Kidney (tissue), 14 donors: ENCODE results near the gene HOXA3. TPM values are rescaled to one million over a fixed set of nuclear protein-coding genes. Genes with fewer than 3 reads are reported as not detected.
A peak's percentile ranks its signal among the peaks of the same experiment; 100 is the strongest.

ENCODE experiments used
- DNase-seq, 5 donors: peaks; one replicate each; pipeline ENCODE4 v3.0.0-alpha.2; 2013 to 2020
- FAIRE-seq: peaks from 2 replicates; lab custom pipeline; 2012; peaks lifted over from hg19 to GRCh38; lab: Jason Lieb, UNC
- H3K27ac ChIP-seq, 2 donors: one replicate each; pipeline ENCODE4 v1.7.0; 2013; ENCODE audit warnings: low read depth in 2 of 2, low read length in 2 of 2, inconsistent platforms in 1 of 2
- H3K27me3 ChIP-seq: one replicate; pipeline ENCODE4 v1.7.1; 2013; ENCODE audit warnings: low read length, inconsistent platforms; ENCODE audit not compliant: control insufficient read depth, insufficient read depth
- H3K36me3 ChIP-seq, 3 donors: one replicate each; pipeline versions ENCODE4 v1.7.0 to v1.7.1; 2013; ENCODE audit warnings: low read length in 3 of 3, control low read depth in 1 of 3, inconsistent platforms in 1 of 3; ENCODE audit not compliant: insufficient read depth in 3 of 3, control insufficient read depth in 2 of 3
- H3K4me1 ChIP-seq, 3 donors: one replicate each; pipeline versions ENCODE4 v1.7.0 to v1.7.1; 2013; ENCODE audit warnings: low read length in 3 of 3, inconsistent platforms in 1 of 3, low read depth in 1 of 3; ENCODE audit not compliant: control insufficient read depth in 2 of 3, insufficient read depth in 2 of 3
- H3K4me3 ChIP-seq, 3 donors: one replicate each; pipeline versions ENCODE4 v1.7.0 to v1.8.1; 2013; ENCODE audit warnings: low read length in 3 of 3, control low read depth in 1 of 3, inconsistent platforms in 1 of 3
- H3K9ac ChIP-seq, 3 donors: one replicate each; pipeline versions ENCODE4 v1.7.0 to v1.7.1; 2013; ENCODE audit warnings: low read length in 3 of 3, control low read depth in 1 of 3, inconsistent platforms in 1 of 3
- H3K9me3 ChIP-seq, 3 donors: one replicate each; pipeline versions ENCODE4 v1.7.0 to v1.7.1; 2013; ENCODE audit warnings: low read length in 3 of 3, control low read depth in 1 of 3, inconsistent platforms in 1 of 3; ENCODE audit not compliant: control insufficient read depth in 2 of 3, insufficient read depth in 1 of 3
- intact Hi-C: fragments of 100-400 bp; cut with DNase I; formaldehyde crosslinking; loops from one replicate; pipeline ENCODE4 v1.11.1; 2022
- polyA plus RNA-seq: library from polyadenylated mRNA; stranded (reverse); fragments of 350-450 nt; fragmentation: Illumina TruSeq; extraction: RNeasy Lipid Tissue Mini Kit (QIAGEN cat#74804); gene quantifications from one replicate; pipeline ENCODE4 v1.2.3, GENCODE V29; 2014; ENCODE audit warnings: low read depth, low replicate concordance; ENCODE audit not compliant: insufficient read depth
- total RNA-seq: library from RNA; stranded (reverse); fragmentation: NEBNext Ultra II Directional; extraction: Animal tissue kit (Norgen Biotek cat#: 25700); gene quantifications from one replicate; pipeline ENCODE4 v1.2.1, GENCODE V29; 2021
- TF ChIP-seq, protein P1 (sequence below): IDR thresholded peaks from 3 replicates; pipeline ENCODE4 v1.5.1; 2012; ENCODE audit warnings: mild to moderate bottlenecking, moderate library complexity, borderline replicate concordance; ENCODE audit not compliant: insufficient read depth; ENCODE audit errors: extremely low read depth
- donor health status: control.
- donor health status: control.
- donor health status: control.
- donor health status: control.
- donor health status: control.
- donor health status: DM: yes; HTN: yes; CAD: no.
- donor health status: Normal renal cell carcinoma (clear cell type).

HOXA3 gene
- total and polyA plus RNA-seq, 2 donors from 2014 or later, result 6.3 to 21.2 TPM

DNA sequence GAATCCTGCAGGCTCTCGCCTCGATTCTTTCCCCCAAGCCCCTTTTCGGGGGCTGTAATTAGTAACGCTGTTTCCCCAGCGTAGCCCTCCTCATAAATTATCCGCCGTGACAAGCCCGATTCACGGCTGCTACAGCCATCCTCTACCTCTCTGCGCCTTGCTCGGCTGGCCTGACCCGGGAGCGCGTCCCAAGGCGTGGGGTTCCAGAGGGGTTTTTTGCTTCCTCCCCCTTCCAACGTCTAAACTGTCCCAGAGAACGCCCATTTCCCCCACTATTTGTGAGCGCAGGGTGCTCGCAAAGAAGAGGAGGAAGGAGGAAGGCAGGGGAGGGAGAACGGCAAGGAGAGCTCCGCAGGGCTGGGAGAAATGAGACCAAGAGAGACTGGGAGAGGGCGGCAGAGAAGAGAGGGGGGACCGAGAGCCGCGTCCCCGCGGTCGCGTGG lies 9.8 kb downstream of the HOXA3 start:
- Histone ChIP-seq H3K9me3 (no peaks in the 10 kb centered on the region), H3K27ac (peak overlapping the region; percentile 97), H3K4me3 (peak overlapping the region; percentile 58 to 89 (median 75)), H3K36me3 (peaks cover 2 to 16% (median 7%) of the 10 kb centered on the region in 3 donors), H3K9ac (peak overlapping the region; percentile 62 to 97 (median 94)), H3K27me3 (no peaks in the 10 kb centered on the region), H3K4me1 (peaks cover 4 to 18% (median 8%) of the 10 kb centered on the region in 3 donors)
- TF ChIP-seq, protein P1, sequence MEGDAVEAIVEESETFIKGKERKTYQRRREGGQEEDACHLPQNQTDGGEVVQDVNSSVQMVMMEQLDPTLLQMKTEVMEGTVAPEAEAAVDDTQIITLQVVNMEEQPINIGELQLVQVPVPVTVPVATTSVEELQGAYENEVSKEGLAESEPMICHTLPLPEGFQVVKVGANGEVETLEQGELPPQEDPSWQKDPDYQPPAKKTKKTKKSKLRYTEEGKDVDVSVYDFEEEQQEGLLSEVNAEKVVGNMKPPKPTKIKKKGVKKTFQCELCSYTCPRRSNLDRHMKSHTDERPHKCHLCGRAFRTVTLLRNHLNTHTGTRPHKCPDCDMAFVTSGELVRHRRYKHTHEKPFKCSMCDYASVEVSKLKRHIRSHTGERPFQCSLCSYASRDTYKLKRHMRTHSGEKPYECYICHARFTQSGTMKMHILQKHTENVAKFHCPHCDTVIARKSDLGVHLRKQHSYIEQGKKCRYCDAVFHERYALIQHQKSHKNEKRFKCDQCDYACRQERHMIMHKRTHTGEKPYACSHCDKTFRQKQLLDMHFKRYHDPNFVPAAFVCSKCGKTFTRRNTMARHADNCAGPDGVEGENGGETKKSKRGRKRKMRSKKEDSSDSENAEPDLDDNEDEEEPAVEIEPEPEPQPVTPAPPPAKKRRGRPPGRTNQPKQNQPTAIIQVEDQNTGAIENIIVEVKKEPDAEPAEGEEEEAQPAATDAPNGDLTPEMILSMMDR, result no peak
- DNase-seq (peak in 2 of 5 donors; percentile 31 to 62), FAIRE-seq (no peak)
- intact Hi-C loops, result no loop called here

GRCh38 chr7:27141923-27142579 lies 10.3 kb downstream of the HOXA3 start:
- no peaks in the 10 kb centered on the region for H3K27me3 ChIP-seq
- H3K9ac ChIP-seq, result peak overlapping the region; percentile 62 to 97 (median 94)
- FAIRE-seq, result no peak
- intact Hi-C loops, result no loop called here
- peaks cover 6 to 21% (median 10%) of the 10 kb centered on the region in 3 donors for H3K4me1 ChIP-seq
- H3K9me3 ChIP-seq, result no peaks in the 10 kb centered on the region
- H3K27ac ChIP-seq, result peak overlapping the region; percentile 97
- peak in 4 of 5 donors; percentile 50 to 76 (median 68) for DNase-seq
- TF ChIP-seq, protein P1, result peak; percentile 8
- peaks cover 2 to 16% (median 7%) of the 10 kb centered on the region in 3 donors for H3K36me3 ChIP-seq
- H3K4me3 ChIP-seq, result peak overlapping the region; percentile 64 to 89 (median 75)

- TF ChIP-seq, protein P1, result no peak
- peak overlapping the region; percentile 61 to 97 (median 68) for H3K9ac ChIP-seq
- H3K9me3 ChIP-seq, result no peaks in the 10 kb centered on the region
- DNase-seq (peak in 3 of 5 donors; percentile 25 to 58 (median 39)), FAIRE-seq (no peak)
- H3K27me3 ChIP-seq, result no peaks in the 10 kb centered on the region
- H3K4me1 ChIP-seq, result peaks cover 4 to 22% (median 10%) of the 10 kb centered on the region in 3 donors
- peak overlapping the region; percentile 97 for H3K27ac ChIP-seq
- H3K36me3 ChIP-seq, result peaks cover 2 to 16% (median 7%) of the 10 kb centered on the region in 3 donors
- intact Hi-C loops, result no loop called here
- H3K4me3 ChIP-seq, result peak overlapping the region; percentile 64 to 89 (median 75)
These were observed 11.1 kb downstream of the HOXA3 start for GRCh38 chr7:27141137-27141922.
